HG02885 (cell line): ENCODE data around the gene CDC37.
"Not testable (repeated sequence)": the region's sequence is repeated elsewhere in the genome, so short reads cannot be mapped to it uniquely, and the experiment has no call there.

ENCODE experiments used
- ATAC-seq: cut with Tn5 transposase; IDR thresholded peaks from one replicate; pipeline ENCODE4 v1.9.1; 2021; ENCODE audit warnings: mild to moderate bottlenecking; ENCODE audit not compliant: unreplicated experiment, poor library complexity

The CDC37 gene

DNA sequence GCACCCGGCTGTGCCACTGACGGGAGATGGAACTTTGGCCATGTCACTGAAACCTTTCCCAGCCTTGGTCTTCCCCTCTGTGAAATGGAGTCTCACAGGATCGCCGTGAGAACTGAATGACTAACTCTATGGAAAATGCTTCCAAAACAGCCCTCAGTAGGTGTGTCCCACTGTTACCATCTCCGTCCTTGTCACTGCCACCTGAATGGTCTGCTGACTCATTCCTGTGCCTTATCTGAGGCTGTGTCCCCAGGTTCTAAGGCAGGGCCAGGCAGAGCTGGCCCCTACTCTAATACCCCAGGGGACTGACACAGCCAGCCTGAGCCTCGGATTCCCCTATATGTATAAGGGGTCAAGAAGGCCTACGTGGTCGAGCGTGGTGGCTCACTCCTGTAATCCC lies 4.5 kb downstream of the CDC37 start:
- ATAC-seq, result no peak

DNA sequence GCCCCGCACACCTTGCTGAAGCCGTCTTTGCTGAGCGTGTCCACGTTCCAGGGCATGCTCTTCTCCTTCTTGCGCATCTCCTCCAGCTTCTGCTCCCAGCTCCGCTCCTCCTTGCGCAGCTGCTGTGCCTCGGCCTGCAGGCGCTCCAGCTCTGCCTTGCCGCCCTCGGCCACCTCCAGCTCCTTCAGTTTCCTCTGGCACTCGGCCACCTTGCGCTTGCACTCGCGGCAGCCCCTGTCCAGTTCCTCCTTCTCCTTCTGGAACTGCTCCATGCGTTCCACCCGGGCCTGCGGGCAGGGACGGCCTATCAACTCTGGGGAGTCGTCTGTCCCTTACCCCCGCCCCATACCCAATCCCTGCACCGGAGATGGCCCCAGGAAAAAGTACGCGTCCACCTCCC lies 7.4 kb downstream of the CDC37 start:
- no peak for ATAC-seq

DNA sequence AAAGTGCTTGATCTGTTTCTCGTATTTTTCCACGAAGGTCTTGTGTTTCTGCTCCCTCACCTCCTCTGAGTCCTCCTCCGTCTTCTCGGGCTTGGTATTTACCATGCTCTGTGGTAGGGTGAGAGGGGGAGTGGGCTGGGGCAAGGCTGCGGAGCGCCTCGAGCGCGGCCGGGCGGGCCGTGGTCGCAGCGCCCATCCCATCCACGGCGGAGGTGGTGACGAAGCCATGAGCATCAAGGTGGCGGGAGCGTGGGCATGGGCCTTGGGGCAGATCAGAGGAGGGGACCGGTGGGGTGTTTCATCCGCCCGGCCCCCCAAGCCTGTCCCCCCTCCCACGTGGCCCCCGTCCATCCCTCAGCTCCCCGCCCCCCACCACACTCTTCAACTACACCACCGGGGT lies 7.9 kb downstream of the CDC37 start:
- ATAC-seq, result no peak

DNA sequence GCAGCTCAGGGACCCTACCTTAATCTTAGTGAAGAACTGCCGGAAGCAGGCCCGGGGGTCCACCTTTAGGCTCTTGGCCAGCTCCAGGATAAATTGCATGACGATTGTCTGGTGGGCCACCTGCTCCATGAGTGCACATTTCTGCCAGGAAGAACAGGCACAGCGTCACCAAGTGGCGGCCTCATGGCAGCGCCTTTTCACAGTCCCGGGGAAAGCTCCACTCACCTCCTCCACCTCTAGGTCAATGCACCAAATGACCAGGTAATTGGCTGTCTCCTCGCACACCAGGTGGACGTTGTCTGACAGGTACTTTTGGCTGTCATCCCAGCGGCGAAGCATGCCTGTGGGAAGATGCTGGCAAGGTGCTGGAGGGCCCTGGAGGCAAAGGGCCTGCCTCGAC lies 8.3 kb downstream of the CDC37 start:
- ATAC-seq, result no peak

DNA sequence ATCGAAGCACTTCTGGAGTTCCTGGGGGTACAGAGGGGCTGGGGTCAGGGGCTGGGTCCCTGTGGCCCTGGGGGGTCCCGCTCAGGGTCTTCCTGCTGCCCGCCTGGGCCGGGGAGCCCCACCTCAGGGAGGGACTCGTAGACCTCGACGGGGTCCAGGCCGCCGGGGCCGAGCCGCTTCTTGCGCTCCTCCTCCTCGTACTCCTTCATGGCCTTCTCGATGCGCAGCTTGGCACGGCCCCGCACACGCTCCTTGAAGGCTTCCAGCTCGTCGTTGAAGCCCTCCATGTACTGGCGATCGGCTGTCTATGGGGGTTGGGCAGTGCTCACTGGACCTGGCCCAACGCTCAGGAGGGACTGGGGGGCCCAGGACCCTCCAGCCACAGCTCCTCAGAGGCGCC lies 10.2 kb downstream of the CDC37 start:
- ATAC-seq, result no peak

DNA sequence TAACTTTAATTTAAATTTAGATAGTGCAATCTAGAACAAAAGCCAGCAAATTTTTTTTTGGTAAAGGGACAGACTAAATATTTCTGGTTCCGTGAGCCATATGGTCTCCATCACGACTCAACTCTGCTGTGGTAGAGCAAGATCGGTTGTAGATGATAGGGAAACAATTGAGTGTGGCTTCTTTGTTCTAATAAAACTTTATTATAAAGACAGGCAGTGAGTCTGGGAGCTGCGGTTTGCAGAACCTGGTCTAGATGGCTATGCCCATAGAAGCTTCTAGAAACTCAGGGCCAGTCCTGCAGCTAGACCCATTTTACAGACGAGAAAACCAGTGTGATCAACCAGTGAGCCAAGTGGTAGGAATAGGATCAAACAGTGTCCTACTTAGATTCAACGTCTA lies 11.2 kb downstream of the CDC37 start:
- no peak for ATAC-seq

DNA sequence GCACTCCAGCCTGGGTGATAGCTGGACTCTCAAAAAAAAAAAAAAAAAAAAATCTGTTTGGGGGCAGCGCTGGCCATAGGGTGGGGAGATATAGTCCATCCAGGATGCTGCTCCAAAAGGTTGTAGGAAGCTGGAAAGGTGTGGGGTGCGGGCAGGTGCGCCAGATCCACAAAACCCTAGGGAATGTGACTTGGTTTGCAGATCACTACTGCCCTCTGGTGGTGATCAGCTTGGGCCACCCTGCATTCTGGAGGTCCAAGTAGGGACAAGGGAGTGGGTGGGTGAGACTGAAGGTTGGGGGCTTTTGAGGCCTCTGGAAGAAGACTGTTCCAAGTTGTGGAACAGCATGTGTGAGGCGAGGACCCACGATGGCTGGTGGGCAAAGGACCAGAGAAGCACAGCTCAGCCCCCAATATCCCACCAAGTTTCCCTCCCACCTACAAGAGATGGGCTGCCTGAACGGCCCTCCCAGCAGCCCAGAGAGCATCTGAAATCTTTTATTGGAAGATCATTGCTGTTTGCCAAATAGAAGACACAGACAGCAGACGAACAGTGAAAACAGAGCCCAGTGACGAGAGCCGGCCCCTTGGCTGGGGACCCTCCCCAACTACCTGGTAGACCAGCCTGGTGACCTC lies 12.6 kb downstream of the CDC37 start:
- no peak for ATAC-seq

DNA sequence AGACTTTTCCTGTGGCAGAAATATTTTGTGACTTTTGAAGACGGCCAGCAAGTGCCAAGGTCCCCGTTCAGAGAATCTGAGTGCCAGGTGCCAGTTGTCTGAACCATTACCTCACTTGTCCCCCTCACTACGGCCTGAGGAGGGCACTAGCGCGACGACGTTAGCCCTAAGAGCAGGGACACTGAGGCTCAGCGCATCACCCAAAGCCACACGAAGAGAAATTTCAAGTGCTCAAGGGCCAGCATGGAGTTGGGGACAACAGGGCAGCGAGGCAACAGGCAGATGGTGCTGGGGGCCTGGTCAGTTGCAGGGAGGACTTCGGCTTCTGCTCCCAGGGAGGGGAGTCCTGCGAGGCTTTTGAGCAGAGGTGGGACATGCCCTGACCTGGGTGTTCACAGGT lies 13.5 kb downstream of the CDC37 start:
- ATAC-seq, result no peak

DNA sequence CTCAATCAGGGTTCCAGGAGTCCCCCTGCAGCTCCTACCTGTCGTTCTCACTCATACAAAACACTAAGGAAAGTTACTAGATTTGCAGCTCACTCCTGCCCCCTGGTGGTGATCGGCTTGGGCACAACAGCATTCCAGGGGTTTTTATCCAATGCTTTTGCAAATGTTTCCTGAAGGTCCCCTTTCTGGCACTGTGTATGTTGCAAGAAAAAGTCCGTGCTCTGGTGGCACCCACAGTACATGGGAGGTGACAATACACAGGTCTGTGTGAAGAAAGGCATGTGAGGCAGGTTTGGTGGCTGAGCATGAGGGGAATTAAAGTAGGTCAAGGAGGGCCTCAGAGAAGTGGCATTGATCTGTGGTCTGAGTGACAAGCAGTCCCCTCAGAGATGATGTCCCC lies 14.4 kb downstream of the CDC37 start:
- no peak for ATAC-seq

DNA sequence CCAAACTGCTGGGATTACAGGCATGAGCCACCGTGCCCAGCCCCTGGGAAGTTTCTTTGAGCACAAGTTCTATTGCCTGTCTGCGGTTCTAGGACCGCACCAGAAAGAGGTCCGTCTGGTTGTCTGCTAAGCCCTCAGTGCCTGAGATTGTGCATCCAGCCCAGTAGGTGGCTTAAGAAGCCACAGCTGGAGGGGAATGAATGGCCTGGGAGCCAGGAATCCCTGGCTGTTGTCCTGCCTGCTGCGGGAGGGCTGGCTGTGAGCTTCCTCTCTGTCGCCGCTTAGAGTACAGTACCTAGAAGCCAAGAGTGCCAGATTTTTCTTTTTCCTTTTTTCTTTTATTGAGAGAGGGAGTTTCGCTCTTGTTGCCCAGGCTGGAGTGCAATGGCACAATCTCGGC lies 18.8 kb downstream of the CDC37 start:
- no peak for ATAC-seq

DNA sequence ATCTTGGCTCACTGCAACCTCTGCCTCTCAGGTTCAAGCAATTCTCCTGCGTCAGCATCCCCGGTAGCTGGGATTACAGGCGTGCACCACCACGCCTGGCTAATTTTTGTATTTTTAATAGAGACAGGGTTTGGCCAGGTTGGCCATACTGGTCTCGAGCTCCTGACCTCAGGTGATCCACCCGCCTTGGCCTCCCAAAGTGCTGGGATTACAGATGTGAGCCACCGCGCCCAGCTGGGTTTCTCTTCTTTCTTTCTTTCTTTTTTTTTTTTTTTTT lies 20.2 kb downstream of the CDC37 start:
- ATAC-seq, result not testable (repeated sequence)

DNA sequence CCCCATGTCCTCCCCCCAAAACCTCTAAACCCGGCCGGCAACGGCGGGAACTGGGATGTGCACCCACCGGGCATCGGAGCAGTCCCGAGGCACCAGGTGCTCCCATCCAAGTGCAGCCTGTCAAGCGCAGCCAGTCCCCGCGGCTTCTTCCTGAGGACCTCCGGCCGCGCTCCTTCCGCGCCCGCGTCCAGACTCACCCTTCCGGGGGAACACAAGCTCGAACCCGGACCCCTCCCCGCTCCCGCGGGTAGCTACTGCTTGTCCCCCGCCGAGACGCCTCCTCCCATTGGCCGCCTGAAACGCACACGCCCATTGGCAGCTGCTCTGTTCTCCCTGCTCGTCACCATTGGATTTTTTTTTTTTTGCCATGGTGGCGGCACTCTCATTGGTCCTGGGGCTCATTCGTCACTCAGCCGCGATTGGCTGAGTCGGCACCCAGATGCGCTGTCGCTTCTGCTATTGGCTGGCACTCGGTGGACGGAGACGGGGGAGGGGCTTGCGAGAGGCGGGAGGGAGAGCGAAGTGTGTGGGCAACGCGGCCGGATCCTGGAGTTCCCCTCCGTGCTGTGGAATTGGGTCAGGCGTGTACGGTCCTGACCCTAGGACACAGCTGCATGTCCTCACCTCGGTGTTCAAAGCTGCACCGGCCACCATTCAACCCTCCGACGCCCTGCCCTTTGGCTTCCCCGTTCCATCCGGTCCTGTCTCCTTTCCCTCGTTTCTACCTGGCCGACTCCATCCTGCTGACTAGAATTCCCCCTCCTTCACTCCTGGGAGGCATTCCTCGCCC lies 22.8 kb downstream of the CDC37 start, which contains the start of gene TYK2:
TYK2 (minus strand) TSS at position 260 of the 790 bp plus-strand sequence. CDS start 2,166 bp downstream, outside the sequence.
- peak; percentile 93 for ATAC-seq

DNA sequence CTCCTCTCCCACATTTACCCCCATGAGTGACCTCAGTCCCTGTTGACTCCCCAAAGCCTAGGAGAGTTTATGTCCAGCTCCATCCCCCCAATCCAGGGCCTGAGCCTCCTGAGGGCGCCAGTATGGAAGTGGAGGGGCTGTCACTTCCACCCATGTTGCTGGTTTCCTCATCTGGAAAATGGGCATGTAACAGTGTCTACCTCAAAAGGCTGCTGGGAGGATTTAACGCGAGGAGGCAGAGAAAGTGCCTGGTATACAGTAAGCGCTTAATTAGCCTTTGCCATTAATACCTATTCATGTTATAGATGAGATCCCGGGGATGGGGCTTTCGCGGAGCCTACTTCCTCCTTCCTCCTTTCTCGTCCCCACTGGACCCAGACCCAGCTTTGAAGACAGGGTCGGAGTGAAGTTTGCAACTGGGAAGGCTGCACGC lies 23.4 kb downstream of the CDC37 start:
- no peak for ATAC-seq

DNA sequence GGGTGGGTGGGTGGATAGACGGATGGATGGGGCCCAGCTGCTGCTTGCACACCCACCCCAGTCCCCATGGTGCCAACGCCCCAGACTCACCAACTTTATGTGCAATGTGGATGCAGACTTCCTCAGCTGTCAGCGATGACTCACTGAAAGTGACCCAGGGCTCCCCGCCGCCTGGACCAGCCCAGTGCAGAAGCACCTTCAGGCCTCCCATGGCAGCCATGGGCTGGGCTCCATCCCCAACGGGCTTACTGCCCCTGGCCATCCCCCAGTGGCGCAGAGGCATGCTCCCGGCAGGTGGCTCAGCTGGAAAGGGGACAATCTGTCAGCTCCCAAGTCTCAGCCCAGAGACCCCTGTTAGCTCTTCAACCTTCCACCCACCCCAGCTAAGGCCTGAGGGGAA lies 25.2 kb downstream of the CDC37 start:
- ATAC-seq, result no peak

DNA sequence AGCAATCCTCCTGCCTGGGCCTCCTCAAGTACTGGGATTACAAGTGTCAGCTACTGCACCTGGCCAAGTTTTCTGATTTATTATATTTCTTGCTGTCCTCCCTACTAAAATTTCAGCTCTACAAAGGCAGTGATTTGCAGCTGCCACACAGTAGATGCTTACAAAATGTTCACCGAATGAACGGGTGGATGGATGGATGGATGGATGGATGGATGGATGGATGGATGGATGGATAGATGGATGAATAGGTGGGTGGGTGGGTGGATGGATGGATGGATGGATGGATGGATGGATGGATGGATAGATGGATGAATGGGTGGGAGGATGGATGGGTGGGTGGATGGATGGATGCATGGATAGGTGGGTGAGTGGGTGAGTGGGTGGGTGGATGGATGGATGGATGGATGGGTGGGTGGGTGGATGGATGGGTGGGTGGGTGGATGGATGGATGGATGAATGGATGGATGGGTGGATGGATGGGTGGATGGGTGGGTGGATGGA lies 26.2 kb downstream of the CDC37 start:
- not testable (repeated sequence) for ATAC-seq

DNA sequence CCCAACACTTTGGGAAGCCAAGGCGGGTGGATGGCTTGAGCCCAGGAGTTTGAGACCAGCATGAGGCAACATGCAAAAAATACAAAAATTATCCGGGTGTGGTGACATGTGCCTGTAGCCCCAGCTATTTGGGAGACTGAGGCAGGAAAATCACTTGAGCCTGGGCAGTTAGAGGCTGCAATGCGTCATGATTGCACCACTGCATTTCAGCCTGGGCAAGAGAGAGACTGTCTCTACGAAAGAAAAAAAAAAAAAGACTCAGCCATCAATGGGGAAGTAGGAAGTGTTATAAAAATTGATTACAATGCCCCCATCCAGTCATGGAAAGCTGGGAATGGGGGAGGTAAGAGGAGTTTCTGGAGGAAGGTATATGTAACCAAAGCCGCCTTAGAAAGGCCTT lies 28.4 kb downstream of the CDC37 start:
- ATAC-seq, result no peak

DNA sequence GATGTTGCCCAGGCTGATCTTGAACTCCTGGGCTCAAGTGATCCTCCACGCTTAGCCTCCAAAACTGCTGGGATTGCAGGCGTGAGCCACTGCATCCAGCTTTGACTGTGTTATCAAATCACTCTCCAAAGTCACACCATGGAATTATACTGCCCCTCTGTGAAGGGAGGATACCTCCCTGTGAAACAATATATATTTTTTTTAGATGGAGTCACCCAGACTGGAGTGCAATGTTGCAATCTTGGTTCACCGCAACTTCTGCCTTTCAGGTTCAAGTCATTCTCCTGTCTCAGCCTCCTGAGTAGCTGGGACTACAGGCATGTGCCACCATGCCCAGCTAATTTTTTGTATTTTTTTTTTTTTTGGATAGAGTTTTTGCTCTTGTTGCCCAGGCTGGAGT lies 30.7 kb downstream of the CDC37 start:
- no peak for ATAC-seq

DNA sequence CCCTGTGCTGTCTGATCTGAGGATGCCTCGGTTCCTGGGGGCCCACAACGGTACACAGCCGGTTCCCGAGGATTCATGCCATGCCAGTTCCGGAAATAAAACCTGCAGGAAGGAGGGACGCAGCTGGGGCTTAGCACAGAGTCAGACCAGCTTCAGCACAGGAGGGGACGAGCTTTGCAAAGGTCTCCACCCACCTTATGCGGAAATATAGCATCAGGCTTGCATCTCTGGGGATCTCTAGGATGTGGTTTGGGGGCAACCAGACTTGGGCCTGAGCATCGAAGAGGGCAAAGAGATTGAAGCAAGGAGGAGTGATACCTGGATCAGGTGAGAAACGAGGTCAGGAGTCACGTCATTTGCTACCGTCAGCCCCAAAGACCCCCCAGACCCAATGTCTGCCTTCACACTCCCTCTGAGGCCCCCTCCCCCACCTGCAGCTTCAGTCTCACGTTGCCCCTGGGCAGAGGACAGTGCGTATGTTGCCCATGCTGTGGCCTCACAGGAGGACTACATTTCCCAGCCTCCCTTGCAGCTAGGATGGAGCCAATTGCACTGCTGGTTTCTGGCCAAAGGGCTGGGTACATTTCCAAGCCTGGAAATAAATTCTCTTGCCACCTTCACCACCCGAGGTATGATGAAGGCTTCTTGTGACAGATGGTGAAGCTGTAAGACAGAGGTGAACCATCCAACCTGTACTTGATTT lies 35.1 kb downstream of the CDC37 start:
- no peak for ATAC-seq

DNA sequence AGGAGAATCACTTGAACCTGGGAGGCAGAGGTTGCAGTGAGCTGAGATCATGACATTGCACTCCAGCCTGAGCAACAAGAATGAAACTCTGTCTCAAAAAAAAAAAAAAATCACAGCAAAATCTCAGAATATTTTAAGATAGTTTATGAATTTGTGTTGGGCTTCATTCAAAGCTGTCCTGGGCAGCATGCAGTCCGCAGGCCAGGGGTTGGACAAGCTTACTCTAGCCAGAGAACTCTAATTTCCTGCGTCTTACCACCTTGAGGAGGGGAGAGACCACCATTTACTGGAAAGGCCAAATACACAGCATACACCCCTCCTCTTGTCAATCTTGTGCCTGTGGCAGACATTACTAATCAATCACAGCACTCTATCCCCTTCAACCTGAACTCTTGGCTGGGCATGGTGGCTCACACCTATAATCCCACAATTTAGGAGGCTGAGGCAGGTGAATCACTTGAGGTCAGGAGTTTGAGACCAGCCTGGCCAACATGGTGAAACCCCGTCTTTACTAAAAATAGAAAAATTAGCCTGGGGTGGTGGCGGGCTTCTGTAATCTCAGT lies 36.3 kb downstream of the CDC37 start:
- not testable (repeated sequence) for ATAC-seq

DNA sequence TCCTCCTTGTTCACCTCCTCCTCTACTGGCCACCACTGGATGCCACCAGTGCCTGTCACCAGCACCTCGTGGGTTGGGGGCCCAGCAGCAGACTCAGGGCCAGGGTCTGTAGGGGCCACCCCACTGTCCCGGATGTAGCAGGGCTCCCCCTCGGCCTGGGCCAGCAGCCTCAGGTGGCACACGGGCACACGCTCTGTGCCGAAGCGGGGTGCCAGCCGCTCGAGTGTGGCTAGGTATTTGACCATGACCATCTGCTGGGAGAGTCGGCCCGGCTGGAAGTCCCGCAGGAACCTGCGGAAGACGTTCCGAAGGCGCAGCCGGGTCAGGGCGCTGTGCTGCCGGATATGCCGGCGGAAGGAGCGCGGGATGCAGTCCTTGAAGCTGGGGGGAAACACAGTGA lies 37.8 kb downstream of the CDC37 start:
- no peak for ATAC-seq

DNA sequence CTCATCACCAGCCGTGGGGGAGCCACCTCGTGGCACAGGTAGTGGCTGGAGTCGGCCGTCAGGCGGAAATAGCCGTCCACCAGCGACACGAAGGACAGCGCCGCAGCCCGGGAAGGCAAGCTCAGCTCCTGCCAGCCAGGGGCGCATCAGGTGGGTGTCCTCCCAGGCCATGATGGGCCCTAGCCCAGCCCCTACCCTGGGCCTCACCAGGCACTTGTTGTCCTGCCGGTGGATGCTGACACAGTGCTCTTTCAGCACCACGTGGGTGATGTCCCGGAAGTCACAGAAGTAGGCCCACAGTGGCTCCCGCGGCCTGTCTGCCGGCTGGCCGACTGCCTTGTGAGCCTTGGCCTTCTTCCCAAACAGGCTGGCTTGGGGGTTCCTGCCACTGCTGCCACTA lies 38.7 kb downstream of the CDC37 start:
- ATAC-seq, result no peak
